Fibroblast of peridontal ligament (primary cell): ENCODE data around the gene C9.
A peak's percentile ranks its signal among the peaks of the same experiment; 100 is the strongest.
"Not testable (repeated sequence)": the region's sequence is repeated elsewhere in the genome, so short reads cannot be mapped to it uniquely, and the experiment has no call there.

Experiments used
- DNase-seq: peaks from one replicate; pipeline ENCODE4 v3.0.0-alpha.2; 2010; ENCODE audit errors: extremely low read depth

Gene C9

DNA sequence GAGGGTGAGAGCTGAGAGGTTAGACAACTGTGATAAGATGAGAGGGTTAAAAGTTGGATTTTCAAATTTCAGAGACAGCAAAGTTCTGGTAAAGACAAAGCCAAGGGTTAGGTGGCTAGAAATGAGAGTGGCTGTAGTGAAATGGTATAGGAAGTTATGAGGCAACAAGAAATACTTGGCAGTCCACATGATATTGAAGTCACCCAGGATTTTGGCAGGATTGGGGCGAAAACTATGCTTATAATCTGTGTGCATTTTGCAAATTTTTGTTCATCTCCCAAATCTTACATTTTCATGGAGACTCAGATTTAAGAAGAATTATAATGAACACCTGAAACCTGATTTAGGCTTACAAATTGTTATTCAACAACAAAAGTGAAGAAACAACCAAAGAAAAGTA lies 35.6 kb downstream of the C9 start:
- peak; percentile 41 for DNase-seq

DNA sequence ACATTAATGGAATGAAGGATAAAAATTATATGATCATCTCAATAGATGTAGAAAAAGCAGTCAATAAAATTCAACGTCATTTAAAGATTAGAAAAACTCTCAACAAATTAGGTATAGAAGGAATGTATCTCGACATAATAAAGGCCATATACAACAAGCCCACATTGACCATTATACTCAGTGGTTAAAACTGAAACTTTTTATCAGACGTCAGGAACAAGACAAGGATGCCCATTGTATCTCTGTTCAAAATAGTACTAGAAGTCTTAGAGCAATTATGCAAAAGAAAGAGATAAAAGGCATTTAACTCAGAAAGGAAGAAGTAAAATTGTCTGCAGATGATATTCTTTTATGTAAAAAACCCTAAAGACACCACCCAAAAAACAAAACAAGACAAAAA lies 40.8 kb downstream of the C9 start:
- DNase-seq = no peak

DNA sequence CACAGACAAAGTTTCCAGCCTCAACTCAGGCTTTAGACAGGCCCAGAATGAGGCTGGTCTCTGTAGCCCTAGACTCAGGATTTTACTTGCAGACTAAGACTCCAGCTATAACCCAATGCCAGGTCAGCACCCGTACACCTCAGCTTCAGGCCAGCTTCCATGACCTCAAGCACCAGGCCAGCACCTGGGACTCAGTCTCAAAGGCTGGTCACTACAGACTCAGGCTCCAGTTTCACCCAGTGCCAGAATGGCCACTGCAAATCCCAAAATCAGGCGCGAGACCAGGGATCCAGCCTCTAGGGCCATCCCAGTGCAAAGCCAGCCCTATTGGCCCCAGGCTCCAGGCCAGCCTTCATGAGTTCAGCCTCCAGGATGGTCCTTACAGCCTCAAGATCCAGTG lies 44.9 kb downstream of the C9 start:
- DNase-seq = no peak

DNA sequence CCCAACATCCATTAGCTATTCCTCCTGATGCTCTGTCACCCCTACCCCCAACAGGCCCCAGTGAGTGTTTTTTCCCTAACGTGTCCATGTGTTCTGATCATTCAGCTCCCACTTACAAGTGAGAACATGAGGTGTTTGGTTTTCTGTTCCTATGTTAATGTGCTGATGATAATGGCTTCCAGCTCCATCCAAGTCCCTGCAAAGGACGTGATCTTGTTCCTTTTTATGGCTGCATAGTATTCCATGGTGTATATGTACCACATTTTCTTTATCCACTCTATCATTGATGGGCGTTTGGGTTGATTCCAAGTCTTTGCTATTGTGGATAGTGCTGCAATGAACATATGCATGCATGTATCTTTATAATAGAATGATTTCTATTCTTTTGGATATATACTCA lies 47.8 kb downstream of the C9 start:
- not testable (repeated sequence) for DNase-seq

DNA sequence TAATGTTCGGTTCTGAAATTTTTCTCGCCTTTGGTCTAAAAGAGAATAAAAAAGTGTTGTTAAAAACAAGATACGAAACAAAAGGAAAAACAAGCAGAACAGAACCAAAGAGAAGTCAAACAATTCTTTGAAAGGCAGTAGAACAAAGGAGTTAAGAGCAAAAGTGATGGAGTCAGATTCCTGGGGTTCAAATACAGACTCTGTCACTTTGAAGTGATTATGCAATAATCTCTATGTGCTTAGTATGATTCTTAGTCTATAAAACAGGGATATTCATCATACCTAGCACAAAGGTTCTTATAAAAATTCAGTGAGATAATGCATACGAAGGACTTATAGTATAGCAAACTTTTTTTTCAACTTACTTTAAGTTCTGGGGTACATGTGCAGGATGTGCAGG lies 48.3 kb downstream of the C9 start:
- no peak for DNase-seq

DNA sequence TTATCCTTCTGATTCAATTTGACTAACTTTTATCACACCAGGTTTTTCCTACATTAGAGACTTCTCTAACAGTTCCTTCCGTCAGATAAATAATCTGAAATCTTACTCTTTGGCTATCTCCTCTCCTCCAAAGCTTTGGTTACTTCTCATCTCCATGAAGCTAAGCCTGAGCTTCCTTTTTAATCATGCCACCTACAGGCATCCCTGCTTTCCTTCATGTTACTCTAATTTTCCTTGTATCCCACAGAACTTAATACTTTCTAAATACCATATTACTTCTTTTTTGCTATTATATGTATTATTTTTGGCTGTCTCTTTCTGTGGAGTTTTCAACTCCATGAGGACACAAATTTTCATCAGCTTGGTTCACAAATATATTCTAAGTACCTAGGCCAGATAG lies 49.7 kb downstream of the C9 start:
- no peak for DNase-seq

DNA sequence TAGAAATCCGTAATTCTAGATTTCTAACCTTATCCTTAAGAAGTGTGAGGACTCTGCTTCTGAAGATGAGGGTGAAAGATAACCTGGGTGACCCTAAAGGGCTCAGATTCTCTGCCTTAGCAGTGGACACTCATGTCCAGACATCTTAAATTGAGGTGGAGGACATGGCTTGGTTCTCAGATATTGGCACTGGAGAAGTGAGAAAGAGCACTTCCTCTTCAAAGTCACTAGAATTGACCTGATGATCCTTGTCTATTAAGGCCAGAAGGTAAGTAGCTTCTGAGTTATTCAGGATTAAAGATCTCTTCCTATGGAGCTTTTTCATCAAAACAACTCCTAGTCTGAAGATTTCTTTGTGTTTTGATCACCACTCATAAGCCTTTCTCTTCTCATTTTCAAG lies 54.8 kb downstream of the C9 start:
- no peak for DNase-seq

DNA sequence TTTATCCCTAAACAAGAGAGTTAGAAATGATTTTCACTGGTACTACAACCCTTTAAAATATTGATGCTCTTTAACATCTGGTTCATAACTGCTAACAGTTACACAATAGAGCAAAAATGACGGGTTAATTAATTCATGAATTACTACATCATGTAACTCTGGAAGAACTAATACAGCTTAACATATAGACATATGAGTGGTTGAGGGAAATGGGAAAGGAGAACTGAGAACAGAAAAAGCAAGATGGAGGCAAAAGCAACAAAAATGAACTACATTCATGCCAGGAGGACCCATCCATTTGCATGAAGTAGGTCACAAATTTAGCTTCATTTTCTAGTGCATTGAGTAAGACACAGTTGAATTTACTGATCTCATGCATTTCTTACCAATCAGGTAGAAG lies 61.8 kb downstream of the C9 start:
- DNase-seq = no peak

DNA sequence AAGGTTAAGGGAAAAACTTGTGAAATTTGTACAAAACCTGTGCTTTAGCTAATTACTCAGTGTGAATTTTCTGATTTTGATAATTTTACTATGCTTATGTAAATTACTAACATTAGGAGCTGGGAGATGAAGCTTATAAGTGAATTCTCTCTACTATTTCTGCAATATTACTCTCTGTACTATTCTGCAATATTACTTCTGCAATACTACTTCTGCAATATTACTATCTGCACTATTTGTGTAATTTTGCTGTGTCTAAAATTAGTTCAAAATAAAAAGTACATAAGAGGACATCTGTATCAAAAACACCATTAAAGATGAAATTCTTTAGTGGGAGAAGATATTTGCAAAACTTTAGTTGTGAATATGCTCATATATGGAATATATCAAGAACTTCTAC lies 62.9 kb downstream of the C9 start:
- no peak for DNase-seq

DNA sequence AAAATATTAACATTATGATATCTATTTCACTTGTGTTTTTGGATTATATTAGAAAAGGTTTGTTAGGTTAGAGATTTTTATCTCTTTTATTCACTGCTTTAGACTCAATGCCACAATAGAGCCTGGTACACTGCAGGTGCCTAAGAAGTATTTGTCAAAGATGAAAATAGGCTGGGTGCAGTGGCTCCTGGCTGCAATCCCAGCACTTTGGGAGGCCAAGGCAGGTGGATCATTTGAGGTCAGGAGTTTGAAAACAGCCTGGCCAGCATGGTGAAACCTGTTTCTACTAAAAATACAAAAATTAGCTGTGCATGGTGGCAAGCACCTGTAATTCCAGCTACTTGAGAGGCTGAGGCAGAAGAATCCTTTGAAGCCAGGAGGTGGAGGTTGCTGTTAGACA lies 64.3 kb downstream of the C9 start:
- no peak for DNase-seq

DNA sequence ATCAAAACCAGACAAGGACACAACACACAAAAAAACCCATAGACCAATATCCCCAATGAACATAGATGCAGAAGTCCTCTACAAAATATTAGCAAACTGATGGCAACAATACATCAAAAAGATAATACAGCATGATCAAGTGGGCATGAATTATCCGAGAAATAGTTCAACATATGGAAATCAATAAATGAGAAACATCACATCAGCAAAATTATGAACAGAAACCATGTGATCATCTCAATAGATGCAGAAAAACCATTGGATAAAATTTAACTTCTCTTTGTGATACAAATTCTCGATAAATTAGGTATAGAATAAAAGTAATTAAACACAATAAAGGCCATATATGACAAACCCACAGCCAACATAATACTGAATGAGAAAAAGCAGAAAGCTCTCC lies 69.6 kb downstream of the C9 start:
- DNase-seq = no peak

DNA sequence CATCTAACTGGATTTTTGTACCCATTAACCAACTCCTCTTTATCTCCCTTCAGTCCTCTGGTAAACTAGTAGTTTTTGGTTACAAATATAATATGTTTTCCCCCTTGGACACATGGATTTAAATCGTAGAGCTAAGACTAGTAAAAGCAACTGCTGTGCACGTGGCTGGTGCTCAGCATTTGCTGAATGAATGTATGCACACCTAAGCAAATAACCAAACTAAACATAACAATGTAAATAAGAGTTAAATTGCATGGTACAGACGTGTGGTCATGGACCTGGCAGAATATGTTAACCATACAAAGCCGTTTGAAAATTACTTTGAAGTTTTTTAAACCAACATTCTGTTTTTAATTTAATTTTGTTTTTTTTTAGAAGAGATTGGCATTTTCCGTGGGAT lies 79.7 kb downstream of the C9 start:
- no peak for DNase-seq

DNA sequence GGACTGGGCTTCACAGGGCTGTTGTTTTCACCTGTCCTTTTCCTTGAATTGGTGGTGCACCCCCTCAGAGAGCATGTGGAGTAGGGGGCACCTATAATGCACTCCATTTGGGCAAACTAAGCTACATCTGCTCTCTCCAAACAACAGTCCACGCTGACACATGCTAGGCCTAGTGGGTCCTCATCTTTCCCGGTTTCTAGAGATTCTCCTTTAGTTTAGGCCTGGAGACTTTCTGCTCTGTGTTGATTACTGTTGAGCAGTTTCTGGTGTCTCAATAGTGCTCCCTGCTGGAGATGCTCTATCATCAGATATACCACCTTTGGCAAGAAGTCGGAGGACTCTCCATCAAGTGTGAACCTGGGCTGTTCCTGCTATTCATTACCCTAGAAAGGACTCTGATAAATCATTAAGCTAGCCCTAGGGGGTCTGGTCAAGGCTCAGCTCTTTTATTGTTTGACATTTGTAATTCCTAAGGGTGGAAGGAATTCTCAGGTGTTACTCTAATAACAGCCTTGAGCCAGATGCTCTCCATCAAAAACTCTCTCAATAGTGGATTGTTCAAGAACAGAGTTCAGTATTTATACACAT lies 81.0 kb downstream of the C9 start:
- peak; percentile 89 for DNase-seq

DNA sequence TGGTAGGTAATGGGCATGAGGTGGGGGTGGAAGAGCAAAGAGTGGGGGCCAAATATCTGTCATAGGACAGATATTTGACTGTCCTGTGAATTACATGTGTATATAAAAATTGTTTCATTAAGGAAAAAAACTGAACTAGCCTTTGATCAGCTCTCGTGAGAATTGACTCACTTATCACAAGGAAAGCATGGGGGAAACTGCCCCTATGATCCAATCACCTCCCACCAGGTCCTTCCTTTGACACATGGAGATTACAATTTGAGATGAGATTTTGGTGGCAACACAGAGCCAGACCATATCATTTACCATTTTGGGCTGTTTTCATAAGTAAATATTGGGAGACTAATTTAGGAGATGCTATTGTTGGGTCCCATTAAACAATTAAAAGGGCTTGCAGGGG lies 81.7 kb downstream of the C9 start:
- DNase-seq = no peak

DNA sequence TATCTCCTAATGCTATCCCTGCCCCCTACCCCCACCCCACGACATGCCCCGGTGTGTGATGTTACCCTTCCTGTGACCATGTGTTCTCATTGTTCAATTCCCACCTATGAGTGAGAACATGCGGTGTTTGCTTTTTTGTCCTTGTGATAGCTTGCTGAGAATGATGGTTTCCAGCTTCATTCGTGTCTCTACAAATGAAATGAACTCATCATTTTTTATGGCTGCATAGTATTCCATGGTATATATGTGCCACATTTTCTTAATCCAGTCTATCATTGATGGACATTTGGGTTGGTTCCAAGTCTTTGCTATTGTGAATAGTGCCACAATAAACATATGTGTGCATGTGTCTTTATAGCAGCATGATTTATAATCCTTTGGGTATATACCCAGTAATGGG lies 88.4 kb downstream of the C9 start:
- DNase-seq = not testable (repeated sequence)

DNA sequence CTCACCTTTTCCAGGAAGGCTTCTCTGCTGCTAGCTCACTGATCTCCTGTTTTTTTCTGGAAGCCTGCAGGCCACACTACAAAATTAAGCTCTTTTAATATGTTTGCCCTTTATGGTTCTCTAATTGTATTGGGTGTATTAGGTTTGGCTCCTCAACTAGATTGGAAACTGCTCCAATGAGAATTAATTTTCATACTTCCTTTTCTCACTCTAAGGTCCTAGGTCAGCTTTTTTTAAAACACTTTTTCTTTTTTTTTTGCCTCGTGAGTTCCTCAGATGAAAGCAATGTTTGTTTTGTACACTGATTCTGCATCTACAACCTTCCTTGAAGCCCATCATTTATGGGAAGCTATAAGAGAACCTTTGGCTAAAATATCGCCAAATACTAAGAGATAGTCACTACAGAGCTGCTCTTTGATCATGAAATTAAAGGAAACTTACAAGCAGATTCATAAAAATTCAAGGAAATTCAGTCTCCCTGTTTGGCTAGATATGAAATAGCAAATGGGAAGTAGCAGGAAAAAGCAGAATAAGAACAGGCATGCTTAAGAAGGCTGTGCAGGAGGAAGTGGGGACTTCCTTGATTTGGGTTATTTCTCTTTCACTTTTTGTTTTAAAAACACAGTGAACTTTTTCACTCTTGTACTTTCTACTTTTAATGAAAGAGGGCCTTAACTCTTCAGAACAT lies 89.8 kb downstream of the C9 start:
- peak; percentile 41 for DNase-seq

DNA sequence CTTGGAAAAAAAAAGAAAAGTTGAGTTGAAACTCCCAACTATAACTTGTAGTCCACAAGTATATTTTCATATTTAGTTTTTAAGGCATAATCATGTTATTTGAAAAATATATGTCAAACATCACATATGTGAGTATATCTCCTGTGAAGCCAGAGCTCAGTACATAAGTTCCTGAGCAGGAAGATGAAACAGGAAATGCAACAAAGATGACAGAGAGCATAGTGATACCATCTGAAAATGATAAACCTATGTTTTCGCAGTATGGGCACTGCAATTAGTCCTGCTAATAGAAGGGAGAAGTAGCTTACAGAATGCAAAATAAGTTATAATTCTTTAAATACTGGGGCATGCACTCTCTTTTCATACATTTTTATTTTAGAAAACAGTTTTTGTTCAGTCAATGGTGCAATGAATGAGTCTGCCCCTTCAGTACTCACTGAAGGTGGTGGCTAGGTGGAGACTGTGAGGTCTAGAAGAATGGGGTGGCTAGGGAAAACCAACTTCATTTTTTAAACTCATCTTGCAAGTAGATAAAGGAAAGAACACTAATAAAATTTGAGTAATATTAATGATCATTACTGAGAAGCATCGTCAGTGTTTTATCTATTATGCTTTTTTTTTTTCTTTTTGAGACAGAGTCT lies 90.9 kb downstream of the C9 start:
- no peak for DNase-seq

DNA sequence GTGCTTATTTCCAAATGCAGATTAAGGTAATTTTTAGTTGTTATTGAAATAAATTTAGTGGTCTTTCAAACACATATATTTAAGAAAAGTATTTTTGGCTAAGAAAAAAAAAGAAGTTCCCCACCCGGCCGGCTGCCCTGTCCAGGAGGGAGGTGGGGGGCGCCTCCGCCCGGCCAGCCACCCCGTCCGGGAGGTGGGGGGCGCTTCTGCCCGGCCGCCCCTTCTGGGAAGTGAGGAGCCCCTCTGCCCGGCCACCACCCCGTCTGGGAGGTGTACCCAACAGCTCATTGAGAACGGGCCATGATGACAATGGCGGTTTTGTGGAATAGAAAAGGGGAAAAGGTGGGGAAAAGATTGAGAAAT lies 91.4 kb downstream of the C9 start:
- DNase-seq = not testable (repeated sequence)

DNA sequence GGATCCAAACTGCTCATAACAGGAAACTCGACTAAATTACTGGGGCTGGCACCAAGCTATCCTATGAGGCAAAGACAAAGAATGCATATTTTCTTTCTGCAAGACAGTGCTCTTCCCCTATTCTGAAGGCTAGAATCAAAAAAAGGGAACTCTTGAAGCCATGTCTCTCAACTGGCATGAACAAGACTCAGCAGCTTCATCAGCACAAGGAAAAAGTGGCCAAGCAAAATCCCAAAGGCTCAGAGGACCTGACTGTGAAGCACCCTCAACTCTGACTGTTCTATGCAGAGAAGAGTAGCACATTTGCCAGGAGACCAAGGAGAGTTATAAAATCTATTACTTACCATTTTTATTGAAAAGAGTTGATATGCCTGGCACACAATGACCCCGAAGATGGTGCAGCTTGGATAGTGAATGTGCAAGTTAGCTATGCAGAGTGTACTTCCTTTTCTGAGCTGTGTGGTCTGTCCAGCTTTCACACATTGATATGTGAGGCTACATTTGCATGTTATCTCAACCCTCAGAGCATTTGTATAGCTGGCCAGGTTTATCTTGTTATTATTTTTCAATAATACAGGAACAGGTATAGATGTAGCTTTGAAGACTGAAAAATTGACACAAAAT lies 94.0 kb downstream of the C9 start:
- no peak for DNase-seq

DNA sequence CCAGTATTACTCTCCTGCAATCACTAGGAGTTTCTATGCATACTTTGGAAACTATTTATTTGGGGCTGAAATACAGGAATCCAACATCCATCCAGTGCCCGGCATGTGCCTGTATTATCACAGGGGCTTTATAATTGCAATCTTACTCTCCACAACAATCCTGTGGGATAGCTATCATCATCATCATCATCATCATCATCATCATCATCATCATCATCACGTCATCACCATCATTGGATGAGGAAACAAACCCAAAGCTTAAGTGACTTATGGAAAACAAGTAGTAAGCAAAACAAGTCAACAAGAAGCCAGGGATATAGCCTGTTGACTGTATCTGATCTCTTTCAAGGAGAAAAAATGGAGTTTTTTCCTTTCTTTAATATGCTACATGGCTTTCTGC lies 97.1 kb downstream of the C9 start:
- no peak for DNase-seq

DNA sequence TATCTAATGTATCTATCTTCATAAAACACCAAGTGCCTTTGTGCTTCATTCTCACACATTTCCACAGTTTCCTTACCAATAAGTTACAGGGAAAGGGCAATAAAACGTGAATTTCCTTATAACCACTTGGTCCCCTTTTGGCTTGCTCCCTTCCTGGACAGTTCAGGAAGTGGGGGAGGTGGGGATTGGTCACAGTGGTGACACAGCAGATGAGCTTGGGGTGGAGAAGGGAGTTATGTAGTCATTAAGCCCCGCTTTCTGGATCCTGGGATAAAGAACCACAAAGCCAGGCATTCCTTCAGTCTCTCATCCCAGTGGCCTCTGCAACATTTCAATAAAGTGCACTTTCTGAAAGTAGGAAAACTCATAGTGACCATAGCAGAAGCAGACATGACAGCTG lies 97.9 kb downstream of the C9 start:
- no peak for DNase-seq

DNA sequence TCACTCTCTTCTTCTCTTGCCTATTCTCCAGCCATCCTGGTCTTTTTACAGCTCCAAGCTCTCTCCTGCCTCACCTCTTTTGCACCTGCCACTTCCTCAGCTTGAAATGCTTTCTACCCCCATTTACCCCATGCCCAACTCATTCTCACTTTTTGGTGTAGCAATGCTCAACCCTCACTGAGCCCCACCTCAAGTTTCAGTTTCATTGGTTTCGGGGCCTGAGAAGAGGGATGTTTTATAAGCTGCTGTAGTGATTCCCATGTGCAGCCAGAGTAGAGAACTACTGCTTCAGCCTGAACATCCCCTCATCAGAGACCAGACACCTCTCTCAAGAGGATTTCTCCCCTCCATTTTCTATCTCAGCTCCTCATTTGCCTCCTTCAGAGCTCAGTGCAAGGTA lies 99.8 kb downstream of the C9 start:
- DNase-seq = no peak

DNA sequence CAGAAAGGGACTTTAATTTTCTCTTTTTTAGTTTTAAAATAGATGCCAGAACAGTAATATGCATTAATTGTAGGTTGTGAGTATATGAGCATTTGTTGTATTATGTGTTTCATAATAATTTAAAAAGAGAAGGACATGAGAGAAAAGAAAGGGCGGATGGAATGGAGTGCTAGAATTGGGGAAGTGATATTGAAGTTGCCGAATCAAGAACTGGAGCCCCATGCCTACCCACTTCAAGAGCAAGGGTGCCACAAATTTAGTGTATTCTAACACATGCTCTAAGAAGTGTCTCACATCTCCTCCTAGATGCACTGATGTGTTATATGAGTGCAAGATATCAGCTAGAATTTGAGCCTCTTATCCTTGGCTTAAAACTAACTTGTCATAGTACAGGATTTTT lies 101.3 kb downstream of the C9 start:
- DNase-seq = no peak
